ENCODE measurements around the gene PLEKHO2.

GRCh38 chr15:64896371-64897069 is 54.8 kb downstream of the PLEKHO2 start:
- no peak for TF ChIP-seq CTCF (IDR thresholded peaks at IDR 0.05)
- TF ChIP-seq EP300 (IDR thresholded peaks at IDR 0.05), result no peak
- no peak for TF ChIP-seq POLR2A (IDR thresholded peaks at IDR 0.05; ENCODE audit: low read depth)
- no peak for TF ChIP-seq POLR2AphosphoS5 (IDR thresholded peaks at IDR 0.05)

Measured in esophagus muscularis mucosa (tissue), 4 donors.